Activated CD4-positive, alpha-beta T cell treated with anti-CD3 and anti-CD28 coated beads, Interleukin-2, Interleukin-6, amounts not matched to agents 100 ng/mL and 50 ng/mL, durations not matched to agents 16 hours and 8 hours (primary cell): Measurements from ENCODE around the gene AIP.

Experiments used
- DNase-seq: peaks from one replicate; pipeline ENCODE4 v3.0.0-alpha.2; 2020

AIP gene

GRCh38 chr11:67494371-67495233, 11.8 kb downstream of the AIP start:
- DNase-seq: no peak

DNA sequence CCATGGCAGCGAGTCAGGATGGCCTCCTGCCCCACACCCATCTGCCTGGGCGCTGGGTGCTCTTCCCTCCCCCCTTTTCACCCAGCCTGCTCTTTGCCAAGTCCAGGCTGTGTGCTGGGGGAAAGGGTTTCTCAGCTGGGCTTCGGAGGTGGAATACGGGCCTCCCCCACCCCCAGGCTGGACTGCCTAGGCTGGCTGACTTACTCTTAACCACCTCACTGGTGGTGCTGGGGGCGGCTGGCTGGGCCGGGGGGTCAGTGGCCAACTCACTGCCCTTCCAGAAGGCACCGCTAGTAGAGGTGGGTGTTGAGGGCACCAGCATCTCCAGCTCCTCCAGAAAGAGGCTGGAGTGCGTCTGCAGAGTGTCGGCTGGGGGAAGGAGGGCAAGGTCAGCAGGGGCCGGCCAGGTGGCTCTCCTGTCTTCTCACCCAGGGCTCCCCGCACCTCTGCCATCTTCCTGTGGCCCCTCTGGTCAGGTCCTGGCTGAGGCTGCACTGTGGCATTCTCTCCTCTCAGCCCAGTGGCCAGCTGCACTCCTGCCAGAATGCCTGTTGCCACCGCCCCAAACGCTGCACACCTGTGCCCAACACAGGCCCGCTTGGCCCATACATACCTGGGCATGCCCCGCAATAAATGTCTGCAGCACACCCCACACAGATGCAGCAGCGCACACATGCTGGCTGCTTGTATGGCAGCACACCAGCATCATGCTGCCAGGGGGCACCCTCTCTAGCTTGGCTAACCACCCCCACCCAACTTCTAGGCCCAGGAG, 12.6 kb downstream of the AIP start:
- no peak for DNase-seq

GRCh38 chr11:67496113-67496512, 13.3 kb downstream of the AIP start:
- DNase-seq: no peak

- no peak for DNase-seq
Observed at GRCh38 chr11:67497656-67498291, 14.9 kb downstream of the AIP start.

GRCh38 chr11:67498544-67498972, 15.7 kb downstream of the AIP start:
- DNase-seq: no peak

DNA sequence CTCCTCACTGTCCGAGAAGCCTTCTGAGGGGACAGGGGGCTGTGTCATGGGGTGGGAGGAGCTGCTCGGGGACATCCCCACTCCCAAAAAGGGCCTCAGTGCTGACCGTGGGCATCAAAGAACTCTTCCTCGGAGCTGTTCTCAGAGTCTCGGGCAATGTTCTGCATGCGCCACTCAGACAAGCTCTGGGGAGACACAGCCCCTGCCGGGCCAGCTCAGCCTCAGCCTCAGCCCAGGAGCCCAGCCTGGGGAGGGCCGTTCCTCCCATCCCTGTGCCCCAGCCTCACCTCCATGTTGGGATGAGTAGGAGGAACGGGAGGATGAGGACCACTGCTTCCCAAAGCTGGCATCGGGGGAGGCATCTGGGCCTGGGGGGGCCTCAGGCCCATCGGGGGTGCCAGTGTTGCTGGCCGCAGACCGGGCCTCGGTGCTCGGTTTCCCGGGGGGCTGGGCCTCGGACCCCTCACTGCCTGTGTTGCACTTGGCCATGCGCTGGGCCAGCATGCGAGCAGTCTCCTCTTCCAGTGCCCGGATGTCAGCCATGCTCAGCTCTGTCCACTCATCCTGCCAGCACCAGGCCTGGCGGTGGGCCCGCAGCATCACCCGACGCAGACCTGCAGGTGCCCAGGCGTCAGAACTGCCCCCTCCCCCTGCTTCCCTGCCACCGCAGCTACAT, 17.1 kb downstream of the AIP start:
- no peak for DNase-seq

DNA sequence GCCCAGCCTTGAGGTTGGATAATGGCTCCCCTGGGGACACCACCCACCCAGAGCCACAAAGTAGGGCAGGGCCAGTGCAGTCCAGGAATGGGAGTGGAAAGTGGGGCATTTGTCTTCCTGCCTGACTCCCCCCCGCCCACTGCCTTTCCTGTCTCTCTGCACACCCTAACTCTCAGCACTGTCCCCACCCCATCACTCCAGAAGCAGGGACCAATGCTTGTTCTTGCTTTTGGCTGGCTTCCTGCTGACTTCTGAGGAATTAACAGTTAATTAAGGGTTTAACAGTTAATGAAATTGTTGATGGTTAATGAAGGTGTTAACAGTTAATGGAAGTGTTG, 17.6 kb downstream of the AIP start:
- DNase-seq: no peak

- no peak for DNase-seq
Observed at GRCh38 chr11:67500831-67501715, 18.2 kb downstream of the AIP start.

DNA sequence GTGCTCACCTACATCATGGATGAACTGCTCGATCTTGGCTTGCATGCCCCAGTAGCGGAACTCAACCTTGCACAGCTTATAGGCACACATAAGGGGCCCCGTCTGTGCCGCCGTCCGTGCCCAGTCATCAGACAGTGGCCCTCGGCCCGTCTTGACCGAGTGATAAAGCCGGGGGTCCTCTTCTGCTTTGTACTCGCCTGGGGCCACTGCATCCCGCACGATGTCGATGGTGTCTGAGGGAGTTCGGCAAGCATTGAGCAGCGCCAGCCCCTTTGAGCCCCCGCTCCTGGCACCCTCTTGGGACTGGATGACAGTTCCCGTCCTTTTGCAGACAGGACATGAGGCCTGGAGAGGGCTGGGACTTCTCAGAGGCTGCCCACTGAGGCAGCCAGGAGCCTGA, 19.0 kb downstream of the AIP start:
- DNase-seq: no peak

DNA sequence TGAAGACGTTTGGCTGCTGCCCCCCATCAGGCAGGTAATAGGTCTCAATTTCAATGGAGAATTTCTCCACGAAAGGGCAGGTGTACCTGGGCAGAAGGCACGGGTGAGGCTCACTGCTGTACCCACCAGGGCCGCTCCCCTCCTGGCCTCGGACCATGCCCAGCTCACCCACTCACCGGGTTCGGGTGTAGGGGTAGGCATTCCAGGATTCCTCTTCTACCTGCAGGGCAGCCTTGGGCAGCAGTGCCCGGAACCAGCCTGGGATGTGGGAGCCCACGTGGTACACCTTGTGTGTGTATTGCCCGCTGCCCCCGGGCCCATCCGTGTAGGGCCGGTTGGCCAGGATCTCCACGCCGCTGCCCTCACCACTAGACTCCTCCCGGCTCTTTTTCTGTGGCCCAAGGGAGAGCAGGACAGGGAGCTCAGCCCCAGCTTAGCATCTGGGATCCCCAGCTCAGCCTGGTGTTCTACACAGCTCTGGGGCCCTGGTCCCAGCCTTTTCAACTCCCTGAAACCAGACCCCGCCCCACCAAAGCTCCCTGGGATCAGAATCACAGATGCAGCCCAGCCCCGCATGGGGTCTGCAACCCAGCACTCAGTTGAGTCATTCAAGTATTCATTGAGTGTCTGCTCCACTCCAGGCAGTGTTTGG, 19.6 kb downstream of the AIP start:
- DNase-seq: no peak

GRCh38 chr11:67503119-67504004, 20.5 kb downstream of the AIP start:
- no peak for DNase-seq

DNA sequence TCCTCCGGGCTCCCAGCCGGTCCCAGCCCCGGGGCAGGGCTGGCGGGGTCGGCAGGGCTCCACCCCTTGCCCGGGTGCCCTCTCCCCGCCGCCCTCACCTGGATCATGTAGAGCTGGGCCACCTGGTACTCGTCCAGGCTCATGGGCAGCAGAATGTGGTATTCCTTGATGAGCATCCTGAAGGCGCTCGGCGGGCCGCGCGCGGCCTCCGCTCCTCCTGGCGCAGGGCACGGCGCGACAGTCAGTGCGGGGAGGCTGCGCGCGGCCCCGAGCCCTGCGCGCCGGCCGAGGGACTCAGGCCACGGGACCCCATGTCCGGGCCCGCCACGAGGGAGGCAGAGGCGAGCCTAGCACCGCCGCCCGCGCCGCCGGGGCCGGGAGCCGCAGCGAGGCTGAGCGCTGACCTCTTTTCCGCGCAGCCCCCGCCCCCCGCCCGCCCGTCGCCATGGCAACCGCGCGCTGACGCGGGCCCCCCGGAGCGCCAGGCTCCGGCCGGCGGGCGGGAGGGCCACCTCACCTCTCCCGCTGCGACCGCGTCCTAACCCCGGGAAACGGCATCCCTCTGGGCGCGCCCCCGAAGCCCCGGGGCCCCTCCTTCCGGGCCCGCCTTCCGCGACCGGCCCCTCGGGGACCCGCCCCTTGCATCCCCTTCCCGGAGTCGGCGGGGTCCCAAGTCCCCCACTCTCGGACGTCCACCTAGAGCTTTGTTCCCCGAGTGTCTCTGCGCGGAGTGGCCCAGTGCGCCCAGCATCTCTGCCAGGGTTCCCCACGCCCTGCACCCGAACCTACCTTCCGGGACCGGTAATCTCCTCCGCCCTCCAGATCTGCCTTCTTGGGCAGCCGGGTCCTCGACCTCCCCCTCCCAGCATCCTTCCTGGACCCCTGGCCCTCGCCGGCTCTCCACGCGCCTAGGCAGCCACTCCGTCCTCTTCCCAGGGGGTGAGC, 21.5 kb downstream of the AIP start:
- peak; percentile 35 for DNase-seq

- DNase-seq: peak; percentile 88
Observed at GRCh38 chr11:67504950-67505581, 22.2 kb downstream of the AIP start, which contains the start of gene PITPNM1. Gene PITPNM1, minus strand, starts transcription at chr11:67505363. Its CDS starts 1,183 bp downstream, at chr11:67504180.

DNA sequence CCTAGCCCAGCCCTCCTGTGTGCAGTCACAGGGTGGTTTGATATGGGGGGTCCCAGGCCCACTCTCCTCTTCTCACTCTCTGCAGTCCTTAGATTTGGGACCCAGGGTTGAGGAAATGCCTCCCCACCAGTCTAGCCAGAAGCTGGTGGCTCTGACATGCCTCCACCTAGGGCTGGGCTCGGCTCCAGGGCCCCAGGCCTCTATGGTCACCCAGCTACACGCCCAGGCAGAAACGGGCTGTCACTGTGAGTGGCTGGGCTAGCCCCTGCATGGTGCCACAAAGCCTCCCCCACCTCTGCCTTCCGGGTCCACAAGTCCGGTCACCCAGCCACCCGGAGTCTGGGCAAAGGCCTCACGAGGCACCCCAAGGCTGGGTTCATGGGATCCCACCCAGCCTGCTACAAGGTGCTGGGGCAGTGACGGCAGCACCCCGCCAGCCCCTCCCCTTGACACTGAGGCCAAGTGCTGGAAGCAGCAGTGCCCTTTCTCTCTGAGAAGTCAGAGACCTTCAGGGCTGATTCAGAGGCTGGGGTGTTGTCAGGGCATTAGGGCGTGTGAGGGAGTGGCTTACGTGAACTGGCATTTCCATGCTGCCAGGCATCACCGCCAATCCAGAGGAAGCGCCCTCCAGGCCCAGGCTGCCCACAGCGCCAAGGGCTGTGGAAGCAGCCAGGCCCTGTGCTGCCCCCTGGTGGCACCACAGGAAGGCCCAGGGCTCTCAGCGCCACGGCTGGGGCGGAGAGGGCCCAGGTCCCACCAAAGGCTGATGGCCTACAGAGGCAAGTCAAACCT, 23.0 kb downstream of the AIP start:
- DNase-seq: peak; percentile 95

DNA sequence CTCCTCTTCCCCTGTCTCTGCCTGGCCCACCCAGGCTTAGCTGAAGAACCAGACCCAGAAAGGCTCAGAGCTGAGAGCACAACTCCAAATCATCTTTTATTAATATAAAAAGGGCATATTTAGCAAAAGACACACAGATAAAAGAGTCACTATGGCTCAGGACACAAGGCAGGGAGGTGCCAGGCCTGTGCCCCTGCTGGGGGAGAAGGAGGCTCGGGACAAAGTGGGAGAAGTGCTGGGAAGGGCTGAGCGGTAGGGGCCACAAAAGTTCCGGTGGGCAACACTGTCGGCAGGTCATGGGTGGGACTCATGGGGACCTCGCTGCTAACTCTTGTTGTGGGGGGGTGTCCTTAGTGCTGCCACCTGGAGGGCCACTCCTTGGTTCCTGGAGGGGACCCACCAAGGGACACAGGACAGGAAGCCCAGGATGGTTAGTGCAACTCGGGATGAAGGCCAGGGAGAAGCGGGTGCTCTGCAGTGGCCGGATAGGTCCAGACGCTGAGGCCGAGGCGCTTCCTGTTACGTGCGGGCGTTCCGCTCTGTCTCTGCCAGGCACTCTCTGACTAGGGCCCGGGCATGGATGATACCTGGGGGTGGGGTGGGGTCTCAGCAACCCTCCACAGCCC, 23.7 kb downstream of the AIP start:
- no peak for DNase-seq

DNA sequence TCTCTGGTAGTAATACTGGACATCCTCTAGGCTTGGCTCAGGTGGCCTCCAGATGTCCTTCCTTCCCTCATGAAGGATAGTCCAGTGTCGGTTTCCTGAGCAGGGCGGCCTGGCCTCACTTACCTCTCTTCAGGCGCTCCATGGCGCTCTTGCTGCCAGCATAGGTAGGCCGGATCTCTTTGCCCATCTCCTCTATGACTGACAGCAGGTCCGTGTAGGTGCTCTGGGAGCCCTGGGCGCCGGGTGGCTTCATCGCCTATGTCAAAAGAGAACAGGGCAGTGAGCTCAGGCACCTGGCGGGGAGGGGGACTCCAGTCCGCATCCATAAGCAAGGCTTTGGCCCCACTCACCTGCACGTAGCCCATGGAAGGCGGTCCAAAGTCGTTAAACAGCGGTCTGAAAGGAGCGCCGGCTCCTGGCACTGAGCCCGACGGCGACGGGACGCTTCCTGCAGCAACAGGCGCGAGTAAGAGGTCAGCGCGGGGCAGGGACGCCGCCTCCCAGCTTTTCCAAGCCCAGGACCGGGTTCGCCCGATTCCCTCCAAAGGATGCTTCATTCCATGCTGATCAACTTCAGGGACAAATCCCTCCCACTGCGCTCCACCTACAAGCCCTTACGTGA, 24.5 kb downstream of the AIP start:
- no peak for DNase-seq
